Breast epithelium (tissue), 3 donors: ENCODE data around the gene BRAF.

Experiments
- CTCF ChIP-seq, 3 donors: fragments of 450-650 bp; IDR thresholded peaks; one replicate each; pipeline ENCODE4 v1.5.1; 2016 to 2017; ENCODE audit warnings: antibody characterized with exemption in 3 of 3, mild to moderate bottlenecking in 3 of 3, moderate library complexity in 3 of 3
- POLR2A ChIP-seq: fragments of 450-650 bp; IDR thresholded peaks from one replicate; pipeline ENCODE4 v1.6.1; 2016; ENCODE audit warnings: antibody characterized with exemption, mild to moderate bottlenecking, moderate library complexity
- POLR2AphosphoS5 ChIP-seq, 3 donors: sonication (generic); formaldehyde crosslinking; IDR thresholded peaks; one replicate each; pipeline ENCODE4 v1.6.1; 2017; ENCODE audit warnings: antibody characterized with exemption in 3 of 3

GRCh38 chr7:140896996-140897395 lies 27.7 kb downstream of the BRAF start:
- TF ChIP-seq POLR2A (no peak), CTCF (IDR thresholded peaks at IDR 0.05) (no peak), POLR2AphosphoS5 (IDR thresholded peaks at IDR 0.05) (no peak)
